ENCODE results near the gene BTF3L4. TPM values are rescaled to one million over a fixed set of nuclear protein-coding genes. Genes with fewer than 3 reads are reported as not detected.

BTF3L4 gene
- total RNA-seq, 2 donors from 2014 or later = 20.7 to 23.4 TPM

GRCh38 chr1:52139817-52140540 lies 83.9 kb downstream of the BTF3L4 start:
- no peak for TF ChIP-seq CTCF (IDR thresholded peaks at IDR 0.05)
- no peaks in the 10 kb centered on the region for H3K36me3 ChIP-seq
- no peak overlapping the region for H3K27ac ChIP-seq
- intact Hi-C loops (cut with DNase I) = no loop called here
- no peak overlapping the region for H3K4me3 ChIP-seq
- H3K9ac ChIP-seq (ENCODE audit: low read depth in 2 of 2, low read length in 2 of 2) = no peak overlapping the region
- H3K4me1 ChIP-seq = no peaks in the 10 kb centered on the region
- H3K27me3 ChIP-seq = no peaks in the 10 kb centered on the region
- no peak for DNase-seq
- H3K9me3 ChIP-seq = no peaks in the 10 kb centered on the region

Other genes with a start within 250 kb of the BTF3L4 start
- 100 to 1,000 TPM in 1 of 2 donors, 10 to 100 TPM in 1; 89.0 to 108 TPM for gene NRDC, start 177.6 kb upstream of the BTF3L4 start, total RNA-seq
- gene RAB3B, start 65.6 kb upstream of the BTF3L4 start, total RNA-seq = 1 to 10 TPM; 3.6 to 6.0 TPM
- 1 to 10 TPM; 7.5 to 8.4 TPM for gene KTI12, start 22.5 kb upstream of the BTF3L4 start, total RNA-seq
- gene TXNDC12, start 1.1 kb upstream of the BTF3L4 start, total RNA-seq = 10 to 100 TPM; 51.7 to 68.1 TPM
- gene ZFYVE9, start 85.8 kb downstream of the BTF3L4 start, total RNA-seq = 10 to 100 TPM; 13.1 to 18.9 TPM